HCT116 (cell line): ENCODE results near the gene TRIM5. TPM values are rescaled to one million over a fixed set of nuclear protein-coding genes. Genes with fewer than 3 reads are reported as not detected.

Experiments used
- ATAC-seq: fragments of 200-7000 bp; cut with Tn5 transposase; 2 replicates; pipeline ENCODE4 v1.9.1; 2020; ENCODE audit warnings: mild to moderate bottlenecking, moderate library complexity
- BruUV-seq: library from RNA; stranded (reverse); fragments of 400-500 nt; replicated peaks from 2 replicates; lab custom pipeline; 2021; lab: Mats Ljungman, UMichigan
- CTCF ChIA-PET: fragments of 300-600 bp; sonication (Branson Sonifier 250); formaldehyde crosslinking; loops from one replicate; lab custom pipeline; 2021; ENCODE audit warnings: antibody characterized with exemption; lab: Charles Lee
- POLR2A ChIA-PET: fragments of 300-600, 350-600 bp; sonication (Branson Sonifier 250); formaldehyde crosslinking; loops from one replicate; lab custom pipeline; 2021; ENCODE audit warnings: antibody characterized with exemption; lab: Charles Lee
- RAD21 ChIA-PET, 2 experiments: fragments of 300-600 bp; sonication (Branson Sonifier 250); formaldehyde crosslinking; loops; one replicate each; lab custom pipeline; 2023; ENCODE audit warnings: low total read pairs in 2 of 2; ENCODE audit not compliant: uncharacterized antibody in 2 of 2, unreplicated experiment in 2 of 2, low non-redundant PET in 1 of 2; lab: Charles Lee
- DNase-seq: peaks from one replicate; pipeline ENCODE4 v3.0.0-alpha.2; 2010; ENCODE audit warnings: low read depth, low spot score
- H2AFZ ChIP-seq: fragments of 200-600 bp; shearing (Covaris generic), sonication (generic); 2 replicates; pipeline ENCODE4 v1.6.1; 2017; ENCODE audit warnings: low read depth, mixed run types, mixed read lengths, antibody characterized with exemption, low read length; ENCODE audit not compliant: poor library complexity, severe bottlenecking
- H3K27ac ChIP-seq: 2 replicates; pipeline ENCODE4 v1.5.1; 2012; ENCODE audit warnings: low read depth, low read length
- H3K27me3 ChIP-seq: fragments of 200-600 bp; sonication (generic); 2 replicates; pipeline ENCODE4 v1.6.1; 2016; ENCODE audit warnings: mixed run types, low read length, mixed read lengths; ENCODE audit not compliant: insufficient read depth
- H3K36me3 ChIP-seq, 2 experiments: fragments of 200-500 bp in 1 of 2; fragments of 200-600 bp in 1 of 2; sonication (Bioruptor generic) in 1 of 2; sonication (generic) in 1 of 2; 2 replicates each; pipeline versions ENCODE4 v1.5.1 to v1.6.1; 2014 to 2016; ENCODE audit warnings: low read length in 2 of 2, inconsistent platforms in 1 of 2, mixed read lengths in 1 of 2, mixed run types in 1 of 2; ENCODE audit not compliant: insufficient read depth in 2 of 2, control insufficient read depth in 1 of 2
- H3K4me1 ChIP-seq, 2 experiments: fragments of 200-600 bp in 1 of 2; sonication (generic) in 1 of 2; 2 replicates each; pipeline versions ENCODE4 v1.5.1 to v1.6.1; 2012 to 2017; ENCODE audit warnings: low read length in 2 of 2, inconsistent platforms in 1 of 2, mild to moderate bottlenecking in 1 of 2, mixed read lengths in 1 of 2, mixed run types in 1 of 2, moderate library complexity in 1 of 2; ENCODE audit not compliant: insufficient read depth in 2 of 2, control insufficient read depth in 1 of 2
- H3K4me2 ChIP-seq: fragments of 200-600 bp; sonication (generic); 2 replicates; pipeline ENCODE4 v1.6.1; 2017; ENCODE audit warnings: mixed run types, low read length, mixed read lengths
- H3K4me3 ChIP-seq, 2 experiments: fragments of 200-600 bp in 1 of 2; sonication (generic) in 1 of 2; replicated peaks in 1 of 2; 2 replicates each; pipeline ENCODE4 v1.5.1; 2011 to 2016; ENCODE audit warnings: low read length in 2 of 2, control low read depth in 1 of 2, low read depth in 1 of 2, mild to moderate bottlenecking in 1 of 2, mixed read lengths in 1 of 2, mixed run types in 1 of 2
- H3K79me2 ChIP-seq: fragments of 200-600 bp; sonication (generic); 2 replicates; pipeline ENCODE4 v1.6.1; 2017; ENCODE audit warnings: mild to moderate bottlenecking, mixed run types, low read length, moderate library complexity, mixed read lengths; ENCODE audit not compliant: insufficient read depth
- H3K9ac ChIP-seq: fragments of 200-600 bp; sonication (generic); 2 replicates; pipeline ENCODE4 v1.6.1; 2016; ENCODE audit warnings: low read length, mixed read lengths
- H3K9me2 ChIP-seq: fragments of 200-600 bp; sonication (generic), shearing (Covaris generic); 2 replicates; pipeline ENCODE4 v1.6.1; 2017; ENCODE audit warnings: mixed run types, mild to moderate bottlenecking, moderate library complexity; ENCODE audit not compliant: insufficient read depth
- H3K9me3 ChIP-seq, 2 experiments: fragments of 200-500 bp in 1 of 2; fragments of 200-600 bp in 1 of 2; sonication (Bioruptor generic) in 1 of 2; sonication (generic) in 1 of 2; 2 replicates each; pipeline ENCODE4 v1.6.1; 2014 to 2017; ENCODE audit warnings: low read length in 2 of 2, mixed read lengths in 2 of 2, inconsistent platforms in 1 of 2, low read depth in 1 of 2, mild to moderate bottlenecking in 1 of 2, mixed run types in 1 of 2, moderate library complexity in 1 of 2; ENCODE audit not compliant: control insufficient read depth in 1 of 2, insufficient read depth in 1 of 2
- H4K20me1 ChIP-seq: fragments of 200-600 bp; sonication (generic), shearing (Covaris generic); 2 replicates; pipeline ENCODE4 v1.6.1; 2017; ENCODE audit warnings: mixed run types, mild to moderate bottlenecking, moderate library complexity; ENCODE audit not compliant: insufficient read depth
- CBX3 ChIP-seq: IDR thresholded peaks from 2 replicates; pipeline ENCODE4 v1.6.1; 2012; ENCODE audit warnings: low read depth
- EGR1 ChIP-seq: IDR thresholded peaks from 2 replicates; pipeline ENCODE4 v1.6.1; 2012; ENCODE audit warnings: low read depth
- ELF1 ChIP-seq: IDR thresholded peaks from 2 replicates; pipeline ENCODE4 v1.6.1; 2012; ENCODE audit warnings: low read depth, borderline replicate concordance
- EZH2 ChIP-seq: fragments of 200-600 bp; sonication (generic); IDR thresholded peaks from 2 replicates; pipeline ENCODE4 v1.6.1; 2017; ENCODE audit warnings: antibody characterized with exemption, mixed run types
- EZH2phosphoT487 ChIP-seq: fragments of 200-600 bp; IDR thresholded peaks from 2 replicates; pipeline ENCODE4 v1.6.1; 2018; ENCODE audit warnings: antibody characterized with exemption, borderline replicate concordance
- JUND ChIP-seq: IDR thresholded peaks from 2 replicates; pipeline ENCODE4 v1.6.1; 2012
- MAX ChIP-seq: IDR thresholded peaks from 2 replicates; pipeline ENCODE4 v1.6.1; 2012
- POLR2A ChIP-seq: IDR thresholded peaks from 2 replicates; pipeline ENCODE4 v1.7.0; 2011; ENCODE audit warnings: borderline replicate concordance; ENCODE audit not compliant: insufficient read depth, insufficient read length; ENCODE audit errors: extremely low read depth
- POLR2AphosphoS5 ChIP-seq: IDR thresholded peaks from 2 replicates; pipeline ENCODE4 v1.6.1; 2011; ENCODE audit warnings: mild to moderate bottlenecking, low read depth, low read length, moderate library complexity
- RAD21 ChIP-seq: IDR thresholded peaks from 2 replicates; pipeline ENCODE4 v1.6.1; 2012; ENCODE audit warnings: low read depth, mild to moderate bottlenecking
- SIN3A ChIP-seq: IDR thresholded peaks from 2 replicates; pipeline ENCODE4 v1.6.1; 2012; ENCODE audit warnings: low read depth
- SP1 ChIP-seq: IDR thresholded peaks from 2 replicates; pipeline ENCODE4 v1.6.1; 2012; ENCODE audit warnings: low read depth
- TCF7L2 ChIP-seq: IDR thresholded peaks from 2 replicates; pipeline ENCODE4 v1.7.0; 2011; ENCODE audit warnings: borderline replicate concordance, inconsistent platforms; ENCODE audit not compliant: insufficient read depth, insufficient read length; ENCODE audit errors: extremely low read depth
- YY1 ChIP-seq: IDR thresholded peaks from 2 replicates; pipeline ENCODE4 v1.6.1; 2011; ENCODE audit warnings: low read length, low read depth, moderate library complexity, mild to moderate bottlenecking; ENCODE audit not compliant: insufficient replicate concordance; ENCODE audit errors: extremely low read depth
- ZBTB33 ChIP-seq: IDR thresholded peaks from 2 replicates; pipeline ENCODE4 v1.6.1; 2011; ENCODE audit warnings: mild to moderate bottlenecking, low read length, moderate library complexity; ENCODE audit not compliant: insufficient replicate concordance; ENCODE audit errors: extremely low read depth
- ZFX ChIP-seq: fragments of 450-650 bp; IDR thresholded peaks from 2 replicates; pipeline ENCODE4 v1.6.1; 2017
- ZNF274 ChIP-seq: fragments of 200-500 bp; sonication (Bioruptor generic); IDR thresholded peaks from 2 replicates; pipeline ENCODE4 v1.6.1; 2014; ENCODE audit warnings: mild to moderate bottlenecking, low read depth, low read length, inconsistent platforms
- intact Hi-C: fragments of 100-400 bp; cut with micrococcal nuclease; formaldehyde crosslinking; loops from 2 replicates; pipeline ENCODE4 v1.10.0; 2022
- total RNA-seq: library from RNA; stranded (reverse); gene quantifications from one replicate; pipeline ENCODE4 v1.2.1, GENCODE V29; 2021; ENCODE audit not compliant: unreplicated experiment
- TF ChIP-seq, protein P1 (sequence below): IDR thresholded peaks from 2 replicates; pipeline ENCODE4 v1.6.1; 2012; ENCODE audit warnings: low read depth
- TF ChIP-seq, protein P2 (sequence below), 3 experiments: fragments of 200-600 bp in 1 of 3; sonication (generic) in 1 of 3; IDR thresholded peaks in 2 of 3; conservative IDR thresholded peaks in 1 of 3; 2 replicates each; pipeline ENCODE4 v1.5.1; 2012 to 2017; ENCODE audit warnings: low read depth in 2 of 3, low read length in 2 of 3, antibody characterized with exemption in 1 of 3, borderline replicate concordance in 1 of 3, control low read depth in 1 of 3, mild to moderate bottlenecking in 1 of 3, mixed read lengths in 1 of 3, mixed run types in 1 of 3, moderate library complexity in 1 of 3; ENCODE audit not compliant: insufficient read depth in 1 of 3

Gene TRIM5
- total RNA-seq, 1 experiment from 2014 or later = 13.7 TPM

GRCh38 chr11:5663511-5663910 lies 21.4 kb downstream of the TRIM5 start:
- Histone ChIP-seq H3K27me3 (no peaks in the 10 kb centered on the region), H2AFZ (no peak overlapping the region), H3K36me3 (peaks cover 0 to 3% of the 10 kb centered on the region in 2 experiments; a peak in 1 of 4 replicates), H3K4me3 (no peak overlapping the region), H3K79me2 (no peaks in the 10 kb centered on the region), H3K9me3 (no peaks in the 10 kb centered on the region), H3K4me2 (no peak overlapping the region), H3K9me2 (no peaks in the 10 kb centered on the region), H3K4me1 (peaks cover 4 to 13% of the 10 kb centered on the region in 2 experiments; a peak in 2 of 4 replicates), H4K20me1 (no peaks in the 10 kb centered on the region), H3K27ac (no peak overlapping the region), H3K9ac (no peak overlapping the region)
- ChIA-PET CTCF (no interaction called here), RAD21 (no interaction called here), POLR2A (no interaction called here)
- DNase-seq = no peak
- no peak for ATAC-seq
- TF ChIP-seq ZNF274 = no peak
- TF ChIP-seq EZH2phosphoT487 = no peak
- TF ChIP-seq SIN3A = no peak
- TF ChIP-seq TCF7L2 = no peak
- no peak for TF ChIP-seq POLR2A
- no peak for TF ChIP-seq CBX3
- TF ChIP-seq, protein P1, sequence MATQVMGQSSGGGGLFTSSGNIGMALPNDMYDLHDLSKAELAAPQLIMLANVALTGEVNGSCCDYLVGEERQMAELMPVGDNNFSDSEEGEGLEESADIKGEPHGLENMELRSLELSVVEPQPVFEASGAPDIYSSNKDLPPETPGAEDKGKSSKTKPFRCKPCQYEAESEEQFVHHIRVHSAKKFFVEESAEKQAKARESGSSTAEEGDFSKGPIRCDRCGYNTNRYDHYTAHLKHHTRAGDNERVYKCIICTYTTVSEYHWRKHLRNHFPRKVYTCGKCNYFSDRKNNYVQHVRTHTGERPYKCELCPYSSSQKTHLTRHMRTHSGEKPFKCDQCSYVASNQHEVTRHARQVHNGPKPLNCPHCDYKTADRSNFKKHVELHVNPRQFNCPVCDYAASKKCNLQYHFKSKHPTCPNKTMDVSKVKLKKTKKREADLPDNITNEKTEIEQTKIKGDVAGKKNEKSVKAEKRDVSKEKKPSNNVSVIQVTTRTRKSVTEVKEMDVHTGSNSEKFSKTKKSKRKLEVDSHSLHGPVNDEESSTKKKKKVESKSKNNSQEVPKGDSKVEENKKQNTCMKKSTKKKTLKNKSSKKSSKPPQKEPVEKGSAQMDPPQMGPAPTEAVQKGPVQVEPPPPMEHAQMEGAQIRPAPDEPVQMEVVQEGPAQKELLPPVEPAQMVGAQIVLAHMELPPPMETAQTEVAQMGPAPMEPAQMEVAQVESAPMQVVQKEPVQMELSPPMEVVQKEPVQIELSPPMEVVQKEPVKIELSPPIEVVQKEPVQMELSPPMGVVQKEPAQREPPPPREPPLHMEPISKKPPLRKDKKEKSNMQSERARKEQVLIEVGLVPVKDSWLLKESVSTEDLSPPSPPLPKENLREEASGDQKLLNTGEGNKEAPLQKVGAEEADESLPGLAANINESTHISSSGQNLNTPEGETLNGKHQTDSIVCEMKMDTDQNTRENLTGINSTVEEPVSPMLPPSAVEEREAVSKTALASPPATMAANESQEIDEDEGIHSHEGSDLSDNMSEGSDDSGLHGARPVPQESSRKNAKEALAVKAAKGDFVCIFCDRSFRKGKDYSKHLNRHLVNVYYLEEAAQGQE = no peak
- TF ChIP-seq POLR2AphosphoS5 = no peak
- no peak for TF ChIP-seq RAD21
- TF ChIP-seq ZBTB33 = no peak
- TF ChIP-seq MAX = no peak
- TF ChIP-seq SP1 = no peak
- no peak for TF ChIP-seq JUND
- TF ChIP-seq, protein P2, sequence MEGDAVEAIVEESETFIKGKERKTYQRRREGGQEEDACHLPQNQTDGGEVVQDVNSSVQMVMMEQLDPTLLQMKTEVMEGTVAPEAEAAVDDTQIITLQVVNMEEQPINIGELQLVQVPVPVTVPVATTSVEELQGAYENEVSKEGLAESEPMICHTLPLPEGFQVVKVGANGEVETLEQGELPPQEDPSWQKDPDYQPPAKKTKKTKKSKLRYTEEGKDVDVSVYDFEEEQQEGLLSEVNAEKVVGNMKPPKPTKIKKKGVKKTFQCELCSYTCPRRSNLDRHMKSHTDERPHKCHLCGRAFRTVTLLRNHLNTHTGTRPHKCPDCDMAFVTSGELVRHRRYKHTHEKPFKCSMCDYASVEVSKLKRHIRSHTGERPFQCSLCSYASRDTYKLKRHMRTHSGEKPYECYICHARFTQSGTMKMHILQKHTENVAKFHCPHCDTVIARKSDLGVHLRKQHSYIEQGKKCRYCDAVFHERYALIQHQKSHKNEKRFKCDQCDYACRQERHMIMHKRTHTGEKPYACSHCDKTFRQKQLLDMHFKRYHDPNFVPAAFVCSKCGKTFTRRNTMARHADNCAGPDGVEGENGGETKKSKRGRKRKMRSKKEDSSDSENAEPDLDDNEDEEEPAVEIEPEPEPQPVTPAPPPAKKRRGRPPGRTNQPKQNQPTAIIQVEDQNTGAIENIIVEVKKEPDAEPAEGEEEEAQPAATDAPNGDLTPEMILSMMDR (IDR thresholded peaks at IDR 0.05 in 2 of 3, conservative IDR thresholded peaks at IDR 0.05 in 1 of 3; ENCODE audit: borderline replicate concordance in 1 of 3, insufficient read depth in 1 of 3, low read depth in 2 of 3, low read length in 2 of 3) = no peak
- TF ChIP-seq EGR1 = no peak
- TF ChIP-seq ZFX = no peak
- TF ChIP-seq EZH2 = no peak
- no peak for TF ChIP-seq ELF1
- TF ChIP-seq YY1 = no peak
- intact Hi-C loops = no loop called here
- BruUV-seq = no TSS peak
